ENCODE results near the gene NUAK1. TPM values are rescaled to one million over a fixed set of nuclear protein-coding genes. Genes with fewer than 3 reads are reported as not detected.

The NUAK1 gene
- total RNA-seq, 4 donors from 2014 or later = 9.4 to 56.8 (median 26.8) TPM

GRCh38 chr12:106135075-106135474 is 3.7 kb downstream of the NUAK1 start:
- no peak for TF ChIP-seq POLR2A (IDR thresholded peaks at IDR 0.05)
- TF ChIP-seq CTCF (IDR thresholded peaks at IDR 0.05) = no peak
- Histone ChIP-seq H3K4me1 (peaks cover 0 to 4% of the 10 kb centered on the region in 2 donors), H3K27ac (peak overlapping the region; percentile 95 to 96), H3K4me3 (peak overlapping the region in 1 of 2 donors; percentile 91), H3K36me3 (no peaks in the 10 kb centered on the region), H3K27me3 (no peaks in the 10 kb centered on the region), H3K9me3 (no peaks in the 10 kb centered on the region)
- no peak for DNase-seq
- intact Hi-C loops (cut with DNase I; ENCODE audit: low total_unique reads) = loop anchor here (5.0 to 10.0 kb wide), 3 partner anchors 60 to 710 kb away; no protein-coding TSS in a partner anchor

GRCh38 chr12:106134294-106134949 is 4.3 kb downstream of the NUAK1 start:
- intact Hi-C loops (cut with DNase I; ENCODE audit: low total_unique reads) = loop anchor here (10.0 kb wide), 2 partner anchors 60 to 710 kb away; no protein-coding TSS in a partner anchor
- Histone ChIP-seq H3K27ac (peak overlapping the region; percentile 95 to 96), H3K36me3 (no peaks in the 10 kb centered on the region), H3K27me3 (no peaks in the 10 kb centered on the region), H3K4me1 (peaks cover 0 to 4% of the 10 kb centered on the region in 2 donors), H3K9me3 (no peaks in the 10 kb centered on the region), H3K4me3 (peak overlapping the region in 1 of 2 donors; percentile 91)
- TF ChIP-seq POLR2A (IDR thresholded peaks at IDR 0.05) (no peak), CTCF (IDR thresholded peaks at IDR 0.05) (no peak)
- no peak for DNase-seq

- H3K27ac ChIP-seq = peak overlapping the region; percentile 30 to 96
- intact Hi-C loops (cut with DNase I; ENCODE audit: low total_unique reads) = loop anchor here (10.0 kb wide), 2 partner anchors 59 to 709 kb away; no protein-coding TSS in a partner anchor
Measured at GRCh38 chr12:106133136-106134087, 5.3 kb downstream of the NUAK1 start.

GRCh38 chr12:106132175-106133135 is 6.3 kb downstream of the NUAK1 start:
- peak overlapping the region; percentile 30 to 83 for H3K27ac ChIP-seq
- H3K27me3 ChIP-seq = no peaks in the 10 kb centered on the region
- H3K4me3 ChIP-seq = no peak overlapping the region
- H3K4me1 ChIP-seq = peaks cover 0 to 9% of the 10 kb centered on the region in 2 donors
- DNase-seq = no peak
- intact Hi-C loops (cut with DNase I; ENCODE audit: low total_unique reads) = loop anchor here (10.0 kb wide), 2 partner anchors 58 to 708 kb away; no protein-coding TSS in a partner anchor
- no peaks in the 10 kb centered on the region for H3K9me3 ChIP-seq
- H3K36me3 ChIP-seq = no peaks in the 10 kb centered on the region
- TF ChIP-seq POLR2A (IDR thresholded peaks at IDR 0.05) (no peak), CTCF (IDR thresholded peaks at IDR 0.05) (no peak)

More at GRCh38 chr12:106133136-106134087, 5.3 kb downstream of the NUAK1 start:
- no peaks in the 10 kb centered on the region for H3K27me3 ChIP-seq
- no peaks in the 10 kb centered on the region for H3K36me3 ChIP-seq
- no peak for TF ChIP-seq POLR2A (IDR thresholded peaks at IDR 0.05)
- TF ChIP-seq CTCF (IDR thresholded peaks at IDR 0.05) = no peak
- no peaks in the 10 kb centered on the region for H3K9me3 ChIP-seq
- no peak for DNase-seq
- H3K4me3 ChIP-seq = no peak overlapping the region
- peaks cover 0 to 4% of the 10 kb centered on the region in 2 donors for H3K4me1 ChIP-seq
